Measurements from ENCODE around the gene ANXA2. TPM values are rescaled to one million over a fixed set of nuclear protein-coding genes. Genes with fewer than 3 reads are reported as not detected.

ANXA2 gene
- 11.5 and 12.4 TPM in 2 replicates for polyA plus RNA-seq

GRCh38 chr15:60397772-60398445 is at the start of gene ANXA2:
ANXA2 (minus strand) TSS chr15:60397986; CDS start chr15:60386075, 11,911 bp downstream.

Other genes starting within 250 kb of the ANXA2 start
- gene ICE2, start 81.2 kb upstream of the ANXA2 start, polyA plus RNA-seq = 8.9 and 19.7 TPM in 2 replicates